Measurements from ENCODE around the gene ZNF12.
A peak's percentile ranks its signal among the peaks of the same experiment; 100 is the strongest.
"Not testable (repeated sequence)": the region's sequence is repeated elsewhere in the genome, so short reads cannot be mapped to it uniquely, and the experiment has no call there.

The ZNF12 gene

DNA sequence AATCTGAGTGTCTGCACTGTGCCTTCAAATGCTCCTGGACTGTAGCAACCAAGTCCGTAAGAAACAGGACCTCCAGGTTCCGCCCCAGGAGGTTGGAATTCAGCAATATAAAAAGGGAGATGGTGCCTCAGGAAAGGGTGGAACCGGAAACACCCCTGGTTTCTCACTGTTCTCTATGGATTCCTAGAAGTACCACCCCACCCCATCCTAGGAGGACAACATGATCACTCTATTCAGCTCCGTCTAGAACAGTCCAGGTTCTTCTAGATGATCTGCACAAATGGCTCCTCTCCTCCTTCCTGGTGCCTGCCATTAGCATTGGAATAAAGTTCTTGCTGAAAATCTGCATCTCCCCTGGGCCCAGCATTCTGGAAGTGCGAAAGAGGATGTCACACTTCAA, 7.6 kb upstream of the ZNF12 start:
- no peak overlapping the region for H3K4me3 Mint-ChIP-seq
- DNase-seq (no peak), ATAC-seq (no peak)
- H3K27ac Mint-ChIP-seq = no peak overlapping the region
- H3K9me3 Mint-ChIP-seq = no peaks in the 10 kb centered on the region
- H3K27me3 Mint-ChIP-seq = peaks cover 23% of the 10 kb centered on the region
- H3K4me1 Mint-ChIP-seq = peaks cover 9% of the 10 kb centered on the region

DNA sequence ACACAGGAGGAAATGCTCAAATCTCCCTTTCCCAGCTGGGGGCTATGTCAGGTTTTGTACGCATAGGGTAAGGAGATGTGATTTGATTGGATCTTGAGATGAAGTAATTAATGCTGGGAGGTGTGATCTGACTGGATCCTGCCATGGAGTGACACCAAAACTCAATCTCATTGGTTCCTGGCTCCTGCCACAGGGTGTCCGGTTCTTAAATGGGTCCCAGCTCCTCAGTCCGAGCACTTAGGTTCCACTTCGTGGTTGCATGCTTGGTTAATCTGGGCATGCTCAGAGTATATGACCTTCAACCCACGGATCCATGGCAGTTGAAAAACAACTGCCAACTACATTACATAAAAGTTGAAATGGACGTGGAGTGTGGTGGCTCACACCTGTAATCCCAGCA, 3.1 kb upstream of the ZNF12 start:
- DNase-seq = peak; percentile 9 to 19
- Mint-ChIP-seq H3K9me3 (peaks cover 5 to 6% of the 10 kb centered on the region in 2 donors), H3K4me1 (peaks cover 23% of the 10 kb centered on the region), H3K4me3 (no peak overlapping the region), H3K27ac (no peak overlapping the region), H3K27me3 (no peaks in the 10 kb centered on the region)
- ATAC-seq = no peak

DNA sequence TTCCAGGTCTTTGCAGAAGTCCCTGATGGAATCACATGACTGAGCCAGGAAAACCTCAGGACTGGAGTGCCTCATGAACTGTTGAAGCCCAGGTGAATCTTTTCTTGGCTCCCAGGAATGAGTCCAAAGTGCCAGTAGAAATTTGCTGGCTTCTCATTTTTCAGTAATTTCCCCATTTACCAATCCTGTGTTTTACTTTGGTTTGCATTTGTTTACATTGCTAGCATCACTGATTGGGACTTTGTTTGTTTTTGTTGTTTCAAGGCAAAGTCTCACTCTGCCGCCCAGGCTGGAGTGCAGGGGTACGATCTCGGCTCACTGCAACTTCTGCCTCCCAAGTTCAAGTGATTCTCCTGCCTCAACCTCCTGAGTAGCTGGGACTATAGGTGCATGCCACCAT, 1.6 kb upstream of the ZNF12 start:
- Mint-ChIP-seq H3K4me1 (peaks cover 32% of the 10 kb centered on the region), H3K9me3 (peaks cover 12 to 13% of the 10 kb centered on the region in 2 donors), H3K27me3 (no peaks in the 10 kb centered on the region), H3K4me3 (peak overlapping the region in 1 of 2 donors; percentile 82), H3K27ac (no peak overlapping the region)
- ATAC-seq (no peak), DNase-seq (no peak)

DNA sequence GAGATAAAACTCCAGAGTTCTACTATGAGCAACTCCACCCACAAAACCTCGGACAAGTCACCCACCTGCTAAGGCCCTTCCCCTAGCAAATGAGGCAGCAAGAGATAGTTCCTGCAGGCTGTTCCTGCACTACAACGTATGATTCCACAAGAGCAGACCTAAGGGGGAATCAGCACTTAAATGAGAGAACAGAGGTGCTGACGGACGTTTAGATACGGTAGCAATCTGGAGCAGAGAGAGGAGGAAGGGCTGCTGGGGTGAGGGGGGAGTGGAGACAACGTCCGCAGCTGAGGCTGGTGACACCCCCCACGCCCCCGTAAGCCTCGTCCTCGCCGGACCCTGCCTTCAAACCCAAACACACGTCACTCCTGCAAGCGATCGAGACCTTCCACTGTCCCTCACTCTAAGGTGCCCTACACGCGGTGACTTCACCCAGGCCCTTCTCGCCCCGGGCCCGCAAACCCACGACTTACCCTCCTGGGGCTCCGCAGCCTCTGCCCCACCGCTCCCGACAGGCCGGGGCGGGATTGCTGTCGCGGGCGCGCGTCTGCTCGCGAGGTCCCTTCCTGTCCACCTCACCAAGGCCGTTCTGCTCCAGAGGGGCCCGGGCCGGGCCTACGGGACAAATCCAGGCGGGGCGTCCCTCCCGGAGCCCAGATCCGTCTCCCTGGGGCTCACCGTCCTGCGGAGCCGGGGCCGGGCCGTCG, 635 bp downstream of the ZNF12 start:
- Mint-ChIP-seq H3K4me3 (peak overlapping the region; percentile 89 to 90), H3K4me1 (peaks cover 51% of the 10 kb centered on the region), H3K9me3 (peaks cover 30 to 35% of the 10 kb centered on the region in 2 donors), H3K27ac (peak overlapping the region; percentile 87 to 97), H3K27me3 (no peaks in the 10 kb centered on the region)
- DNase-seq = peak in 1 of 2 donors; percentile 35
- ATAC-seq = peak; percentile 55

DNA sequence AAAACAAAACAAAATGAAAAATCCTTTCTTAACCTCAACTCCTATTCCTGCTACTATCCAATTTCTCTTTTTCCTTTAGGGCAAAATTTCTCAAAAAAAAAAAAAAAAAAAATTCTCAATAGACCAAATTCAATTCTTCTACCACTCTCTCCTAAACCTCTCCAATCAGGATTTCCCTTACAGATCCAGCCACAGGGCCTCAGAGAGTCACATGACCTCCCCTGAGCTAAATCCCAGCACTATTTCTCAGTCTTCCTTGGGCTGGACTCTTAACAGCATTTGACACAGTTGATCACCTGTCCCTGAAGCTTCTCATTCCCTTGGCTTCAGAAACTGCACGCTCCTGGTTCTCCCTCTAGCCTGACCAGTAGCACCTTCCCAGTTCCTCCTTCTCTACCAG, 4.9 kb downstream of the ZNF12 start:
- Mint-ChIP-seq H3K4me3 (peak overlapping the region in 1 of 2 donors; percentile 10), H3K27me3 (no peaks in the 10 kb centered on the region), H3K9me3 (peaks cover 37 to 50% of the 10 kb centered on the region in 2 donors), H3K4me1 (peaks cover 47% of the 10 kb centered on the region), H3K27ac (peak overlapping the region in 1 of 2 donors; percentile 54)
- DNase-seq (no peak), ATAC-seq (no peak)

DNA sequence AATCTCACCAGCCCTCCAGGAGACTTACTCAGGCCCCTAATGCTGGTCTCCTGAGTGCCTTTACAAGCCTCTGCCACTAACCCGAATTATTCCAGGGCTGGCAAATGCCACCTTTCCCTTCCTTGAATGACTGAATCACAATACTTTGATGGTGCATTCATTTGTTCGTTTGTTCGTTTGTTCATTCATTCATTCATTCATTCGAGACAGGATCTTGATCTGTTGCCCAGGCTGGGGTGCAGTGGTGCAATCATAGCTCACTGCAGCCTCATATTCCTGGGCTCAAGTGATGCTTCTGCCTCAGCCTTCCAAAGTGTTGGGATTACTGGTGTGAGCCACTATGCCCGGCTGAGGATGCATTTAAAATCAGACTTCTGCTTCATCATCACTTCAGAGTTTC, 6.0 kb downstream of the ZNF12 start:
- Mint-ChIP-seq H3K27ac (no peak overlapping the region), H3K4me1 (peaks cover 46% of the 10 kb centered on the region), H3K27me3 (no peaks in the 10 kb centered on the region), H3K9me3 (peaks cover 37 to 50% of the 10 kb centered on the region in 2 donors), H3K4me3 (no peak overlapping the region)
- ATAC-seq = no peak
- no peak for DNase-seq

DNA sequence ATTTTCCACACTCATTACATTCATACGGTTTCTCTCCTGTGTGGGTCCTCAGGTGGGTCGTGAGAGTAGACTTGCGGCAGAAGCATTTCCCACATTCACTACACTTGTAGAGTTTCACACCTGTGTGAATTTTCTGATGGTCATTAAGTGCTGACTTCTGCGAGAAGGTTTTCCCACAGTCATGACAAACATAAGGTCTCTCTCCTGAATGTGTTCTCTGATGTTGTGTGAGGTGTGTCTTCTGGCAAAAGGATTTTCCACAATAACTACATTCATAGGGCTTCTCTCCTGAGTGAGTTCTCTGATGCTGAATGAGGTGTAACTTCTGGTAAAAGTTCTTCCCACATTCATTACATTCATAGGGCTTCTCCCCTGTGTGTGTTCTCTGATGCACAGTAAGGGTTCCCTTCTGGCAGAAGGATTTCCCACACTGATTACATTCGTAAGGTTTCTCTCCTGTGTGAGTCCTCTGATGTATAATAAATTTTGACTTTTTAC, 15.1 kb downstream of the ZNF12 start:
- H3K27me3 Mint-ChIP-seq = no peaks in the 10 kb centered on the region
- H3K4me1 Mint-ChIP-seq = no peaks in the 10 kb centered on the region
- no peak overlapping the region for H3K27ac Mint-ChIP-seq
- H3K4me3 Mint-ChIP-seq = no peak overlapping the region
- peaks cover 30 to 45% of the 10 kb centered on the region in 2 donors for H3K9me3 Mint-ChIP-seq
- DNase-seq = no peak
- no peak for ATAC-seq

DNA sequence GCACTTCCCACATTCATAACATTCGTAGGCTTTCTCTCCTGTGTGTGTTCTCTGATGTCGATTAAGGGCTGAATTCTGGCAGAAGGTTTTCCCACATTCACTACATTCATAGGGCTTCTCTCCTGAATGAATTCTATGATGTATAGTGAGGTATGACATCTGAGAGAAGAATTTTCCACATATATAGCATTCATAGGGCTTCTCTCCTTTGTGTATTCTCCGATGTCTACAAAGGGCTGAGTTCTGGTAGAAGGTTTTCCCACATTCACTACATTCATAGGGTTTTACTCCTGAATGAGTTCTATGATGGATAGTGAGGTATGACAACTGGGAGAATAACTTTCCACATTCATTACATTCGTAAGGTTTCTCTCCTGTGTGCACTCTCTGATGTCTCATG, 15.6 kb downstream of the ZNF12 start:
- no peak overlapping the region for H3K4me3 Mint-ChIP-seq
- no peak for DNase-seq
- H3K9me3 Mint-ChIP-seq = peaks cover 34 to 50% of the 10 kb centered on the region in 2 donors
- H3K4me1 Mint-ChIP-seq = no peaks in the 10 kb centered on the region
- H3K27ac Mint-ChIP-seq = no peak overlapping the region
- H3K27me3 Mint-ChIP-seq = no peaks in the 10 kb centered on the region
- ATAC-seq = no peak

DNA sequence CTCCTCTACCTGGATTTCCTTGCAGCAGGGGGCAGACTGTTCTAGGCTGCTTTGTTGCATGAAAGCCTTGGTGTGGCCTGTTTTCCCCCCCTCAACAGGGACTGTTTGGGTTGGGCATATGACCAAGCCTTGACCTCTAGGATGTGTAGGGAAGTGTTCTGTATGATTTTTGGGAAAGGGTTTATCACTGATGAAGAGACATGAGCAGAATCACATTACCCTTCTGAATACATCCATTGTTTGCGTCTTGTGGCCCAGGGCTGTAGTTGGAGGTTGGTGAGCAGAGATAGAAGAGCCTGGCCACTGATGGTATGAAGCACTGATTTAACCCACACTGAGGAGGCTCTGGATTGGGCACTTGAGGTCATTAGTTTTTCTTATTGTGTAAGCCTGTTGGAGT, 26.6 kb downstream of the ZNF12 start:
- Mint-ChIP-seq H3K4me3 (no peak overlapping the region), H3K9me3 (peaks cover 48 to 78% of the 10 kb centered on the region in 2 donors)
- no peak for DNase-seq

DNA sequence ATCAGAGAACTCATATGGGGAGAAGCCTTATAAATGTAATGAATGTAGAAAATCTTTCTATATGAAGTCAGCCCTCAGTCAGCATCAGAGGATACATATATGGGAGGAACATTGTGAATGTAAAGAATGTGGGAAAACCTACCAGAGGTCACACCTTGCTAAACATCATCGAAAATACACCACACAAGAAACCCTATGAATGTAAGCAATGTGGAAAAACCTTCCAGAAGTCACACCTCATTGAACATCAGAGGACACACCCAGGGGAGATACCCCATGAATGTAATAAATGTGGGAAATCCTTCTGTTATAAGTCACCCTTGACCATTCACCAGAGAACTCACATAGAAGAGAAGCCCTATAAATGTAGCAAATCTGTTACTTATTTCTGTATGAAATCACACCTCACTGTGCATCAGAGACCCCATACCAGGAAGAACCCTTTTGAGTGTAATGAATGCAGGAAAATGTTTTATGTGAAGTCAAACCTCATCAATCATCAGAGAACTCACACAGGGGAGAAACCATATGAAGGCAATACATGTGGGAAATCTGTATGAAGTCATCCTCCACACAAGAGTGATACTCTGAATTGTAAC, 30.8 kb downstream of the ZNF12 start:
- no peak for ATAC-seq
- Mint-ChIP-seq H3K27ac (no peak overlapping the region), H3K9me3 (peaks cover 44 to 71% of the 10 kb centered on the region in 2 donors), H3K4me3 (no peak overlapping the region), H3K4me1 (no peaks in the 10 kb centered on the region), H3K27me3 (no peaks in the 10 kb centered on the region)
- no peak for DNase-seq

More for the DNA sequence above, 26.6 kb downstream of the ZNF12 start:
- no peak for ATAC-seq
- Mint-ChIP-seq H3K27me3 (no peaks in the 10 kb centered on the region), H3K27ac (no peak overlapping the region), H3K4me1 (no peaks in the 10 kb centered on the region)

DNA sequence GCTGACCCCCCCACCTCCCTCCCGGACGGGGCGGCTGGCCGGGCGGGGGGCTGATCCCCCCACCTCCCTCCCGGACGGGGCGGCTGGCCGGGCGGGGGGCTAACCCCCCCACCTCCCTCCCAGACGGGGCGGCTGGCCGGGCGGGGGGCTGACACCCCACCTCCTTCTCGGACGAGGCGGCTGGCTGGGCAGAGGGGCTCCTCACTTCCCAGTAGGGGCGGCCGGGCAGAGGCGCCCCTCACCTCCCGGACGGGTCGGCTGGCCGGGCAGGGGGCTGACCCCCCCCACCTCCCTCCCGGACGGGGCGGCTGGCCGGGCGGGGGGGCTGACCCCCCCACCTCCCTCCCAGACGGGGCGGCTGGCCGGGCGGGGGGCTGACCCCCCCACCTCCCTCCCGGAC, 35.9 kb downstream of the ZNF12 start:
- H3K27me3 Mint-ChIP-seq, H3K27ac Mint-ChIP-seq, H3K4me3 Mint-ChIP-seq, ATAC-seq, H3K4me1 Mint-ChIP-seq, DNase-seq: not testable (repeated sequence)
- H3K9me3 Mint-ChIP-seq = peaks cover 49 to 66% of the 10 kb centered on the region in 2 donors

DNA sequence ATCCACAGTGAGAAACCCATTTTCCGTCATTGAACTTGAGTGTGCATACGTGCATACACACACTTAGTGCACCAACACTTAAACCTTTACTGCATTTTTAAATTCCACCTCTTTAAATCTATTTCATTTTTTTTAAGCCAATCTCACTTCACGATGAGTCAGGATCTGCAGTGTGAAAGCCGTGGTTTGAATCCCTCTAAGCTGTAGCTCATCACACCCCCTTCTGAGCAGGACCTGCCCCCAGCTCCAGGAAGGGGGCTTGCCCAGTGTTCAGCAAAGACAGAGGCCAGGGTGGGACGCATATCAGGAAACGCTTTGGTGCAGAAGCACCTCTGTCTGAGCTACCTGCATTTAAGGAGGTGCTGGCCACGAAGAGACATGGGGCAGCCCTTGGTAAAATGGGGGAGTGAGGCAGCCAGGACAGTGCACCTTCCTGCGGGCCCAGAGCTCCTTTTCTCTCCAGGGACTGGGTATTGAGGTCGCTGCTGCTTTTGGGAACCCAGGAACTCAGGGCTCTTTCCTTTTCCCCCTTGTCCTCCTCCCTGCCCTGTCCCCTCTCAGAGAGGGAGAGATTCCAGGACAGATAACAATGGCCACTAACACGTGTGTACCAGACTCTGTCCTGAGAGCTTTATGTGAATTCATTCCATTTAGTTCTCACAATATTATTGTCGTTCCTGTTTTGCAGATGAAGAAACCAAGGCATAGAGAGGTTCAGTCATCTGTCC, 48.0 kb downstream of the ZNF12 start:
- DNase-seq (no peak), ATAC-seq (peak; percentile 70)
- peaks cover 22% of the 10 kb centered on the region for H3K4me1 Mint-ChIP-seq
- no peak overlapping the region for H3K27ac Mint-ChIP-seq
- H3K9me3 Mint-ChIP-seq = no peaks in the 10 kb centered on the region
- H3K27me3 Mint-ChIP-seq = no peaks in the 10 kb centered on the region
- no peak overlapping the region for H3K4me3 Mint-ChIP-seq

DNA sequence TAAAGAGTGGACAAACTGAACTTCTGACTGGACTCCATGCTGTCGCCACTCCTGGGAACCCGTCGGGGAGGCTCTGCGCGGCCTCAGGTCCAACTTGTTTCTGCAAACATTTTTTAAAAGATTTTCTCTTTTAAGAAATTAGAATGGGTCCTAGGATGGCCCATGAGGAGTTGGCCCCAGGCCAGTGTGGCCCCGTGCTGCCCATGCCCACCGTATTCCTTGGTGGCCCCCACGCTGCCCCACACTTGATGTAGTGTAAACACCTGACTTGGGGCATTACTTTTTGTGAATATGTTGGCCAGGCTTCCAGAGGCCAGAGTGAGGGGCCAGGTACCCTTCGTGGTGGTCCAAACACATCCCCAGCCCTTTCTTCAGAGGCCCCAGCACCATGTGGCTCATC, 50.3 kb downstream of the ZNF12 start:
- DNase-seq (no peak), ATAC-seq (no peak)
- Mint-ChIP-seq H3K27ac (no peak overlapping the region), H3K27me3 (no peaks in the 10 kb centered on the region), H3K9me3 (no peaks in the 10 kb centered on the region), H3K4me1 (peaks cover 22% of the 10 kb centered on the region), H3K4me3 (no peak overlapping the region)

DNA sequence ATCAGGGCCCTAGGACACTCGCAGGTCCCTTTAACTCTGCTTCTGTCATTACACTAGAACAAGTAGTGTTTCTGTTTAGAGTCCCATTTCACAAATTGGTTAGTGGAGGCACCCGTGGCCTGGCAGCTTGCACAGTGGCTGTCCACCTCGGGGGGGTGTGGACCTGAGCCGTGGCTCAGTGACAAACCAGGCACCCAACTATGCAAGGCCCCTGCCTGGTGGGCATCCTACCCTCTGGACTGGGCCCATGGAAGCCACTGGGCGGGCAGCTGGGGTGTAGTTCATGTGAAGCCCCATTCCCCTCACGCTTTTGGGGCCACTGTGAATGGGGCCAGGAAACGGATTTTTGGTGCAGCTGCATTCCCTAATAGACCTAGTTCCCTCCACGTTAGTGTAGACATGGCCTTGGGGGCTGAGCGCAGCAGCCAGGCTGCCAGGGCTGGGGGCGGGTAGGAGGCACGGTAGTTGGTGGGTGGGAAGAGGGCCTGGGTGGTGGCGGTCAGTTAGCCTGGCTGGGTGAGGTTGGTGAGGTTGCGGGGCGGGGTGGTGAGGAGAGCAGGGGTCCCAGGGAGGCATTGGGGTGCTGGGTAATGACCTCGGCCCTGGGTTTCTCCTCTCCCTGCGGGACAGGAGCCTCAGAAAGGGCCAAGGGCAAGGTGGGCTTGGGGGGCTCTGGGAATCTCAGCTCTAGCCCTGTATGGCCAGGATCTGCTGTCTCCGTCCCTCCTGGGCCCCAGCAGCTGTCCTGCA, 50.9 kb downstream of the ZNF12 start:
- Mint-ChIP-seq H3K9me3 (peaks cover 0 to 5% of the 10 kb centered on the region in 2 donors), H3K27me3 (no peaks in the 10 kb centered on the region), H3K4me1 (peaks cover 22% of the 10 kb centered on the region), H3K4me3 (no peak overlapping the region), H3K27ac (peak overlapping the region in 1 of 2 donors; percentile 44)
- ATAC-seq (no peak), DNase-seq (no peak)

DNA sequence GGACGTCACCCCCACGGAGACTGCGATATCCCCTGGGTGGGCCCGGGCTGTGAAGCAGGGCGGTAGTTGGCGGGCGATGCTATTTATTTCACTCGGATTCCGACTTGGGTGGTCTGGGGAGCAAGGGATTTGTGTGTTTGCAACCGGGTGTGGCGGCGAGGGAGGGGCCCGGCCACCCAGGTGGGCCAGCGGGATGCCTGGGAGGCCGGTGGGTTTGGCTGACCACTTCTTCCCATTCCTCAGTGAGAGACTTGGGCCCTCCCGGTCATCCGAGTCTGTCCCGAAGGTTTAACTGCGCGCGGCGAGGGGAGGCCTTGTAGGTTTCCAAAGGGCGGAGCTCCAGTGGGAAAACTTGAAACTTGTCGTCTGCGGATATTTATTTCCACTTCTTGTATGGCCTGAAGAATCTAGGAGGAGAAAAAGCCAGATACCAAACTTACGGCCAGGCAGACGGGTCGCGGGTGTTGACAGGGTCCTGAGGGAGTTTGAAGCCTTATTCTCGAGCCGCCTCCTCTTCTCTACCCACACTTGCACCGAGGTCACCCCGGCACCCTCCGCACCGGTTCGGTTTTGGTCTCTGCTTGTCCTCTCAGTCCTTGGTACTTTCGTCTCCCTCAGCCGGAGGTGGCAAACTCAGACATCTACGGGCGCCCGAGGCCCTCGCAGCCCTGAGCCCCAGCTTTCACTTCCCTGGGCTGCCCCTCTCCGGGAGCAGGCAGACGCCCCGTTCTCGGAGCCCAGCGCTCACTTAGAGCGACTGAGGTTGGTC, 51.7 kb downstream of the ZNF12 start:
- Mint-ChIP-seq H3K27me3 (no peaks in the 10 kb centered on the region), H3K27ac (peak overlapping the region in 1 of 2 donors; percentile 44), H3K4me1 (peaks cover 22% of the 10 kb centered on the region), H3K9me3 (peaks cover 0 to 9% of the 10 kb centered on the region in 2 donors), H3K4me3 (no peak overlapping the region)
- DNase-seq (no peak), ATAC-seq (no peak)
